Measurements from ENCODE around the gene SLX9.

GRCh38 chr21:44947930-44948331 lies 8.1 kb downstream of the SLX9 start:
- TF ChIP-seq ZNF274 (IDR thresholded peaks at IDR 0.05; ENCODE audit: low read depth, low read length) (no peak), YY1 (IDR thresholded peaks at IDR 0.05; ENCODE audit: insufficient read depth, insufficient read length) (no peak), SUZ12 (IDR thresholded peaks at IDR 0.05; ENCODE audit: extremely low read depth, insufficient read depth, insufficient read length) (no peak)

All from NT2/D1 (cell line).